K562 treated with DMSO at 1 percent for 24 hours (cell line): ENCODE measurements around the gene SMIM26. TPM values are rescaled to one million over a fixed set of nuclear protein-coding genes. Genes with fewer than 3 reads are reported as not detected.

ENCODE experiments used
- total RNA-seq: library from RNA; unstranded; fragments of 300-600 nt; gene quantifications from 2 replicates; pipeline ENCODE4 v1.2.3, GENCODE V29; 2022; ENCODE audit warnings: low read depth; ENCODE audit not compliant: insufficient read depth

The SMIM26 gene
- total RNA-seq: 69.2 and 74.4 TPM in 2 replicates

GRCh38 chr20:18566892-18567738 lies at the start of gene SMIM26:
TSS of gene SMIM26 (plus strand) at chr20:18567432. CDS start at chr20:18567479, 47 bp downstream.

GRCh38 chr20:18587665-18588573 lies 20.7 kb downstream of the SMIM26 start, which contains the start of gene DTD1:
TSS of gene DTD1 (plus strand) at chr20:18588054. CDS start at chr20:18588073, 19 bp downstream.

Other genes with a start within 250 kb of the SMIM26 start
- 0.16 TPM in 1 of 2 replicates, not detected in the other for gene DZANK1, start 100.4 kb upstream of the SMIM26 start, total RNA-seq
- 3.2 and 3.9 TPM in 2 replicates for gene POLR3F, start 100.0 kb upstream of the SMIM26 start, total RNA-seq
- gene RBBP9, start 70.2 kb upstream of the SMIM26 start, total RNA-seq: 1.1 and 1.2 TPM in 2 replicates
- gene SEC23B, start 59.5 kb upstream of the SMIM26 start, total RNA-seq: 43.3 and 44.3 TPM in 2 replicates
- gene DTD1, start 20.6 kb downstream of the SMIM26 start, total RNA-seq: 42.1 and 52.8 TPM in 2 replicates
- not detected in 2 replicates for gene SCP2D1, start 246.4 kb downstream of the SMIM26 start, total RNA-seq